Measurements from ENCODE around the gene TIMM29.
"Not testable (repeated sequence)": the region's sequence is repeated elsewhere in the genome, so short reads cannot be mapped to it uniquely, and the experiment has no call there.

TIMM29 gene

GRCh38 chr19:10913716-10914340 is 14.8 kb upstream of the TIMM29 start:
- no peak for FAIRE-seq

DNA sequence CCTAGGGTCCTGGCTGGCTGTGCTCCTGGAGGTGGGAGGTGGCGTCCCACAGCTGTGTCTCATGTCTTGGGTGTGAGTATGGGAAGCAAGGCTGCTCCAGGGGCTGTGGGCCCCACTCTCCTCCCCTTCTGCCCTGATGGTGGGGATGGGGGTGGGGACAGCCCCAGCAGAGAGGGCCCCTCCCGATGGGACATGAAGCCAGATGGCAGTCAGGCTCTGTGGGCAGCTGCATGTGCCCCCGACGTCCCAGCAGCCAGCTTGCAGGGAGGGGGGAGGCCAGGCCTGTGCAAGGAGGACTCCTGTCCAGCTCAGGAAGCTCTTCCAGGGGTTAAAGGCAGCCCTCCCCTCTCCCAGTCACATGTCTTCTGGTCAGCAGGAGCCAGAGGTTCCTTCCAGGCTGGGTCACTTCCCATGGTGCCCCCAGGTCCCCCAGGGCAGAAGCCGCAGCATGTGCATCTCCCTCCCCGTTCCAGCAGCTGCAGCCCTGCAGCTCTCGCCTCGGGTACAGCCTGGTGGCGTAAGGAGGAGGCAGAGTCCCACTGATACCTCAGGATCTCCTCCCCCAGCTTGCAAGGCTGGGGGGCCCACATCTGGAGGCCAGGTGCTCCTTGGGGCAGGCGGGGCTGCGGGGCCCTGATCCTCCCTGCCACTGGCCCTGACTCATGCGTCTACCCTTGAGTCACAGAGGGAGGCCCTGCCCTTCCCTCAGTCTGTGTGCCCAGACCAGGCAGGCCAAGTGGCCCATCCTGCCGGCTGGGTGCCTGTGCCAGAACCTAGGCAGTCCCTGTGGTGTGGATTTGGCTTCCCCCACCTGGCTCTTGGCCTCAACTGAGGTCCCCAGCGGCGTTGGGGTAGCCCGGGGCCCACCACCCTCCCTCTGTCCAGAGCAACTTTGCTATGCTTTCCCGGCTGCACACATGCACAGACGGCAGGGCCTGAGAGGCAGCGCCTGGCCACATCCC is 13.2 kb upstream of the TIMM29 start:
- FAIRE-seq, result no peak

DNA sequence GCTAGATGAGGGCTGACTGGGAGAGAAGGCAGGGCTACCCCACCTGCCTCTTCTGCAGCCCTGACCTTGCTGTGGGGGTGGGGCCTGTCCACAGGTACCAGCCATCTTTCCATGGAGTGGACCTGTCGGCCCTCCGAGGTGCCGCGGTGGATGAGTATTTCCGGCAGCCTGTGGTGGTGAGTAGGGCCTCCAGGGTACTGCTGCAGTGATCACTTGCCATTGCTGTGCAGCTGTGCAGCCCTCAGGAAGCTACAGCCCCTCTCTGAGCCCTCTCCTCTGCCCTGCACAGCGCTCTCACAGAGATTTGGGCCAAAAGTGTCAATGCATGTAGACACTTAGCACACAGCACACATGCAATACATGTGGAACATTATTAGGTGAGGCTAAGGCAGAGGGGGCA is 12.0 kb upstream of the TIMM29 start:
- FAIRE-seq, result no peak

DNA sequence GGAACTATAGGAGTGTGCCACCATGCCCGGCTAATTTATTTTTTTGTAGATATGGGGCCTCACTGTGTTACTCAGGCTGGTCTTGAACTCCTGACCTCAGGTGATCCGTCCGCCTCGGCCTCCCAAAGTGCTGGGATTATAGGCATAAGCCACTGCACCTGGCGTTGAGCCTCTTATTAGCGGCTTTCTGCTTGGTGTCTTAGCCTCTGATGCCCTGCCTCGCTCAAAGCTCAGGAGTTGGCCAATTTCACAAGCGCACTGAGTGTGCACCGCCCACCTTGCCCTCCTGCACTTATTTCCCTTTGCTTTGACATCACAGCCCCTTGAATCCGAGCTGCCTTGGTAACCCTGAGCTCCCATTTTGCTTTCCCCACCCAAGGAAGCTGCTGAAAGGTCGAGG is 10.3 kb upstream of the TIMM29 start:
- FAIRE-seq, result no peak

DNA sequence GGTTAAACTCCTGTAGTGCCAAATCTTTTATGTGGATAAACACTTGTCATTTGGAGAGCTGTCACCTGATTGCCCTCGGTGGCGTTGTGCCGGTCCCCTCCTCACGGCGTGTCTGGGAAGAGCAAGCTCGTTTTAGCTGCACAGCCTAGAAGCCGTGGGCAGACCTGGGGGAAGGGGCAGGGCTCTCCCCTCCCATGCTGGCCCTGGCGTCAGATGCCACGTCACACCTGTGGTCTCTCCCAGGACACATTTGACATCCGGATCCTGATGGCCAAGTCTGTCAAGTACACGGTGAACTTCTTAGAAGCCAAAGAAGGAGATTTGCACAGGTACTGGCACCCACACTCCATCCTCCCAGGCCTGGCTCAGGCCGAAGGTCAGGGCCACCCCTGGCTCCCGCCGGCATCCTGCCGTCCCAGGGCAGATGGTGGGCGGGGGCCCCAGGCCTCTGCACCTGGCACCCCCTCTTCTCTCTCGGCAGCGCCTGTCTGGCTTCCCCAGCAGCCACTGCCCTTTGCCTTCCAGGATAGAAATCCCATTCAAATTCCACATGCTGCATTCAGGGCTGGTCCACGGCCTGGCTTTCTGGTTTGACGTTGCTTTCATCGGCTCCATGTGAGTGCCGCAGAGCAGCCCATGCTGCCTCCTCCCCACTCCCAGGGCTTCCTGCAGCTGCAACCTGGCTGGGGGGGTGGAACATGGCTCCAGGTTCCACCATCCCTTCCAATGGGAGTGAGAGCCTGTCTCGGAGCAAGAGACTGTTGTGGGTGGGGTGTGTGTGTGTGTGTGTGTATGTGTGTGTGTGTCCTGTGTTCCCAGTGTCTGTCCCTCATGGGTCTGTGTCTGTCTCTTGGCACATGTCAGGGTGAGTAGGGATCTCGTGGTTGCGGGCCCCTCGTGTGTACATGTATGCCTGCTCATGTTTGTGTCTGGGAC is 9.0 kb upstream of the TIMM29 start:
- no peak for FAIRE-seq

GRCh38 chr19:10920288-10920655 is 8.3 kb upstream of the TIMM29 start:
- FAIRE-seq, result no peak

GRCh38 chr19:10920781-10921180 is 7.8 kb upstream of the TIMM29 start:
- FAIRE-seq, result no peak

DNA sequence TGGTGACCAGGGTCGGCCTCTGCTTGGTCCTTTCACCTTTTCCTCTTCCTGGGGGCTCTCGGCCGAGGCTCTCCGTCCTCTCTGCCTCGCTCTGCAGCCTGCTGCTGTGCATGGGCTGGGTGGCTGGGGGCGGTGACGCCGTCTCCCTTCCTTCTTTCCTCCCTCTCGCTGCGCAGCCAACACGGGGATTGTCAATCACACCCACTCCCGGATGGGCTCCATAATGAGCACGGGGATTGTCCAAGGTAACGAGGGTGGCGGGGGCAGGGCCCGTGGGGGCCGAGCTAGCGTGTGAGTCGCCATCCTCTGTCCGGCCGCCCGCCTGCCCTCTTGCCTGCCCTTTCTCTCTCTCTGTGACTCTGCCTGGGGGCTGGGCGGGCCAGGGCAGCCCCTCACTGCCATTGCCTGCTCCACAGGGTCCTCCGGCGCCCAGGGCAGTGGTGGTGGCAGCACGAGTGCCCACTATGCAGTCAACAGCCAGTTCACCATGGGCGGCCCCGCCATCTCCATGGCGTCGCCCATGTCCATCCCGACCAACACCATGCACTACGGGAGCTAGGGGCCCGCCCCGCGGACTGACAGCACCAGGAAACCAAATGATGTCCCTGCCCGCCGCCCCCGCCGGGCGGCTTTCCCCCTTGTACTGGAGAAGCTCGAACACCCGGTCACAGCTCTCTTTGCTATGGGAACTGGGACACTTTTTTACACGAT is 7.3 kb upstream of the TIMM29 start:
- FAIRE-seq, result no peak

DNA sequence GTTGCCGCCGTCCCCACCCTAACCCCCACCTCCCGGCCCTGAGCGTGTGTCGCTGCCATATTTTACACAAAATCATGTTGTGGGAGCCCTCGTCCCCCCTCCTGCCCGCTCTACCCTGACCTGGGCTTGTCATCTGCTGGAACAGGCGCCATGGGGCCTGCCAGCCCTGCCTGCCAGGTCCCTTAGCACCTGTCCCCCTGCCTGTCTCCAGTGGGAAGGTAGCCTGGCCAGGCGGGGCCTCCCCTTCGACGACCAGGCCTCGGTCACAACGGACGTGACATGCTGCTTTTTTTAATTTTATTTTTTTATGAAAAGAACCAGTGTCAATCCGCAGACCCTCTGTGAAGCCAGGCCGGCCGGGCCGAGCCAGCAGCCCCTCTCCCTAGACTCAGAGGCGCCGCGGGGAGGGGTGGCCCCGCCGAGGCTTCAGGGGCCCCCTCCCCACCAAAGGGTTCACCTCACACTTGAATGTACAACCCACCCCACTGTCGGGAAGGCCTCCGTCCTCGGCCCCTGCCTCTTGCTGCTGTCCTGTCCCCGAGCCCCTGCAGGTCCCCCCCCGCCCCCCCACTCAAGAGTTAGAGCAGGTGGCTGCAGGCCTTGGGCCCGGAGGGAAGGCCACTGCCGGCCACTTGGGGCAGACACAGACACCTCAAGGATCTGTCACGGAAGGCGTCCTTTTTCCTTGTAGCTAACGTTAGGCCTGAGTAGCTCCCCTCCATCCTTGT is 6.5 kb upstream of the TIMM29 start:
- no peak for FAIRE-seq

- no peak for FAIRE-seq
Measured at GRCh38 chr19:10922638-10923014, 6.0 kb upstream of the TIMM29 start.

DNA sequence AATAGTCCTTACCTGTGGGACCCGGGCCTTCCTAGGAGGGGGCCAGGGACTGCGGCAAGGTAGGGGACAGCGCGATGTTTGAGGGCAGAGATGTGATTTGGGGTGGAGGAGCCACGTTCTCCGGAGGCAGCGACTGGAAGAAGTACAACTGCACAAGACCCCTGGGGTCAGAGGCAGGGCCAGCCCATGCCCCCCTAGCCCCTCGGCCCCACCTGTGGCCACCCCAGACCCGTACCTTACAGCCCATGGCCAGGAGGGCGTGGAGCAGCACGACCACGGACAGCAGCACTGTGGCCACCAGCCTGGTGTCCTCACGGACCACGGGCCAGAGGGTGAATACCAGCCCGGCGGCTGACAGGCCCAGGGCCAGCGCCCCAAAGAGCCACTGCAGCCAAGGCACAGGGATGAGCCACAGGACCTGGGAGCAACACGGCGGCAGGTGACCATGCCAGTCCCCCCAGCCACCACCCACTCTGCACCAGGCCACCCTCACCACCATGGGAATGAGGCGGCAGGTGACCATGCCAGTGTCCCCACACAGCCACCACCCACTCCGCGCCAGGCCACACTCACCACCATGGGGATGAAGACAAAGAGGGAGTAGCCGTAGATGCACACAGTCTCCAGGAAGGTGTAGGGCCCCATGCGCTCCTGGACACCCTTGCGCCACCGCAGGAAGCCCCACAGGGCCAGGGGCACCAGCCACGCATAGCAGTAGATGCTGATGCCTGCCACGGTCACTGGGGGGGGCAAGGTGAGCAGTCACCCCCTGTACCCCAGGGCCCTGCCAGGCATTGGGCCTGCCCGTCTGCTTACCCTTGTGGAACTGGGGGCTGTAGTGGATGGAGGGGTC is 5.1 kb upstream of the TIMM29 start:
- no peak for FAIRE-seq

DNA sequence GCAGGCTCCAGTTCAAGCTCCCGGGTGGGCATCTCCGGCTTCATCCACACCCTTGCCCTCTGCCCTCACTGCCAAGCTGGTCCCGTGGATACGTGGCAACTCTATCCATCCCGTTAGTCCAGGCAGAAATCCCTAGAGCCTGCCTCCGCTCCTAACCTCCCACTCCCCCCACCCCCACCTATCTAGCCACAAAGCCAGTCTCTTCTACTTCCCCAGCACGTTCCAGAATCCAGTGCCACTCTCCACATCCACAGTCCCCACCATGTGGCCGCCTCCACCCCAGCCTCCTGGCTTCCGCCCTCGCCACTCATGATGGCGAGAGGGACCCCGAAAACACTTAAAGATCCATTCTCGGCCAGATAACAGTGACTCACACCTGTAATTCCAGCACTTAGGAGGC is 4.0 kb upstream of the TIMM29 start:
- FAIRE-seq, result no peak

- FAIRE-seq, result no peak
Measured at GRCh38 chr19:10927730-10928562, 665 bp upstream of the TIMM29 start.

GRCh38 chr19:10929402-10929794 is 787 bp downstream of the TIMM29 start:
- no peak for FAIRE-seq

- FAIRE-seq, result no peak
Measured at GRCh38 chr19:10935371-10936059, 6.9 kb downstream of the TIMM29 start.

- FAIRE-seq, result no peak
Measured at GRCh38 chr19:10936661-10937084, 8.1 kb downstream of the TIMM29 start.

GRCh38 chr19:10941649-10942048 is 13.0 kb downstream of the TIMM29 start:
- not testable (repeated sequence) for FAIRE-seq

GRCh38 chr19:10943412-10943811 is 14.8 kb downstream of the TIMM29 start:
- FAIRE-seq, result not testable (repeated sequence)

DNA sequence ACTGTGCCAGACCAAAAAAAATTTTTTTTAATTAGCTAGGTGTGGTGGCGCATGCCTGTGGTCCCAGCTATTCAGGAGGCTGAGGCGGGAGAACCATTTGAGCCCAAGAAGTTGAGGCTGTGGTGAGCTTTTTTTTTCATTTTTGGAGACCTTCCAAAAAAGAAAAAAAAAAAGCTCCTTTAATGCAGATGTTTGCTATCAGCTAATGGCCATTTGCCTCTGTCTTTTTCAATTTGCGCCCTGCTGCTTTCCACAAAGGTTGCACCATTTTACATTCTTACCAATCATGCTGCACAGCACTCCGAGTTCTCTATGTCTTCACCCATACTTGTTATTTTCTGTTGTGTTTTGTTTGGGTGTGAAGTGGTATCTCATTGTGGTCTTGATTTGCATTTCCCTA is 16.7 kb downstream of the TIMM29 start:
- FAIRE-seq, result no peak

All from islet of Langerhans (tissue), 1 donor.